HepG2 (cell line): Measurements from ENCODE around the gene NKX6-2. TPM values are rescaled to one million over a fixed set of nuclear protein-coding genes. Genes with fewer than 3 reads are reported as not detected.
A peak's percentile ranks its signal among the peaks of the same experiment; 100 is the strongest.

ENCODE experiments used
- ATAC-seq: fragments of 200-7000 bp; cut with Tn5 transposase; 3 replicates; pipeline ENCODE4 v1.9.1; 2020; ENCODE audit warnings: mild to moderate bottlenecking, moderate library complexity
- BruUV-seq: library from RNA; stranded (reverse); fragments of 400-500 nt; replicated peaks from 2 replicates; lab custom pipeline; 2021; lab: Mats Ljungman, UMichigan
- CTCF ChIA-PET: fragments of 300-600 bp; formaldehyde crosslinking; extraction: SDS; loops from one replicate; lab custom pipeline; 2021; ENCODE audit warnings: low total read pairs, inconsistent platforms, low intra/inter-chr PET ratio; lab: Yijun Ruan, JAX
- POLR2A ChIA-PET: fragments of 350-600 bp; sonication (Branson Sonifier 250); formaldehyde crosslinking; loops from one replicate; lab custom pipeline; 2020; ENCODE audit warnings: antibody characterized with exemption, inconsistent platforms; lab: Yijun Ruan, JAX
- DNase-seq: peaks from one replicate; pipeline ENCODE4 v3.0.0-alpha.2; 2015; ENCODE audit warnings: low spot score
- FAIRE-seq: peaks from 3 replicates; lab custom pipeline; 2011; peaks lifted over from hg19 to GRCh38; lab: Jason Lieb, UNC
- H2AFZ ChIP-seq: one replicate; pipeline ENCODE4 v1.6.1; 2011; ENCODE audit warnings: low read length, inconsistent platforms
- H3K27ac ChIP-seq: fragments of 300-600 bp; 3 replicates; pipeline ENCODE4 v1.8.0; 2011; ENCODE audit warnings: mixed run types, mild to moderate bottlenecking, mixed read lengths, low read length, inconsistent platforms; ENCODE audit not compliant: insufficient read depth; ENCODE audit errors: extremely low read length
- H3K27me3 ChIP-seq, 2 experiments: fragments of 200-600 bp in 1 of 2; 2 replicates in 1 of 2; 3 replicates in 1 of 2; pipeline versions ENCODE4 v1.6.0 to v1.8.0; 2011; ENCODE audit warnings: low read length in 2 of 2, mild to moderate bottlenecking in 2 of 2, moderate library complexity in 2 of 2, inconsistent platforms in 1 of 2; ENCODE audit not compliant: insufficient read depth in 2 of 2, control insufficient read depth in 1 of 2
- H3K36me3 ChIP-seq, 2 experiments: fragments of 200-600 bp in 1 of 2; replicated peaks in 1 of 2; 2 replicates in 1 of 2; 3 replicates in 1 of 2; pipeline versions ENCODE4 v1.5.1 to v1.8.0; 2011; ENCODE audit warnings: low read length in 2 of 2, inconsistent platforms in 1 of 2; ENCODE audit not compliant: insufficient read depth in 2 of 2, control insufficient read depth in 1 of 2
- H3K4me1 ChIP-seq: 2 replicates; pipeline ENCODE4 v1.5.1; 2012; ENCODE audit warnings: low read length, inconsistent platforms; ENCODE audit not compliant: insufficient read depth
- H3K4me2 ChIP-seq: 2 replicates; pipeline ENCODE4 v1.6.0; 2011; ENCODE audit warnings: low read depth, low read length, inconsistent platforms
- H3K4me3 ChIP-seq, 3 experiments: fragments of 200-600 bp in 1 of 3; sonication (generic), shearing (Covaris generic) in 1 of 3; replicated peaks in 1 of 3; 2 replicates each; pipeline ENCODE4 v1.5.1; 2011 to 2016; ENCODE audit warnings: low read length in 3 of 3, inconsistent platforms in 2 of 3, low read depth in 2 of 3, mild to moderate bottlenecking in 2 of 3, control low read depth in 1 of 3, mixed read lengths in 1 of 3; ENCODE audit not compliant: insufficient read depth in 1 of 3
- H3K79me2 ChIP-seq: one replicate; pipeline ENCODE4 v1.6.1; 2011; ENCODE audit warnings: low read length, inconsistent platforms; ENCODE audit not compliant: insufficient read depth
- H3K9ac ChIP-seq: 2 replicates; pipeline ENCODE4 v1.6.0; 2011; ENCODE audit warnings: mild to moderate bottlenecking, low read depth, low read length, inconsistent platforms; ENCODE audit not compliant: insufficient read depth
- H3K9me3 ChIP-seq: 2 replicates; pipeline ENCODE4 v1.5.1; 2012; ENCODE audit warnings: mild to moderate bottlenecking, low read length
- H4K20me1 ChIP-seq: 2 replicates; pipeline ENCODE4 v1.6.0; 2011; ENCODE audit warnings: inconsistent platforms, mild to moderate bottlenecking, low read length, moderate library complexity; ENCODE audit not compliant: insufficient read depth
- CTCF ChIP-seq: sonication (generic); formaldehyde crosslinking; IDR thresholded peaks from 2 replicates; pipeline ENCODE4 v1.5.0; 2020; ENCODE audit warnings: mild to moderate bottlenecking, missing genetic modification reagents, moderate library complexity
- MAZ ChIP-seq, 2 experiments: sonication (generic) in 1 of 2; formaldehyde crosslinking in 1 of 2; IDR thresholded peaks; 2 replicates each; pipeline versions ENCODE4 v1.5.0 to v1.6.1; 2012 to 2020; ENCODE audit warnings: low read depth in 2 of 2, mild to moderate bottlenecking in 2 of 2, borderline replicate concordance in 1 of 2, improper control_type of control experiment in 1 of 2, low read length in 1 of 2, missing genetic modification reagents in 1 of 2, moderate library complexity in 1 of 2
- STAG1 ChIP-seq: sonication (generic); formaldehyde crosslinking; IDR thresholded peaks from 2 replicates; pipeline ENCODE4 v1.4.0; 2020; ENCODE audit warnings: missing genetic modification reagents
- ZNF180 ChIP-seq: sonication (generic); formaldehyde crosslinking; IDR thresholded peaks from 2 replicates; pipeline ENCODE4 v1.4.0; 2020; ENCODE audit warnings: low read depth, missing genetic modification reagents, borderline replicate concordance
- WGBS: methylation state at CpG from one replicate; pipeline ENCODE4 v1.1.6; 2017; ENCODE audit warnings: low lambda C conversion rate; 5-methylcytosine and 5-hydroxymethylcytosine counted together
- in situ Hi-C: cut with HindIII; loops from 2 replicates; pipeline ENCODE4 v1.10.0; 2017; ENCODE audit warnings: low pct_unique_long_range_greater_than_20kb; ENCODE audit not compliant: extremely low pct_ligation_motif_present
- intact Hi-C: fragments of 100-400 bp; cut with micrococcal nuclease; formaldehyde crosslinking; loops from one replicate; pipeline ENCODE4 v1.10.0; 2022; ENCODE audit not compliant: unreplicated experiment
- polyA plus RNA-seq, 8 experiments: library from polyadenylated mRNA; depleted of rRNA in 3 of 8; stranded (reverse) in 7 of 8; unstranded in 1 of 8; fragments of >200 nt; fragmentation: Illumina TruSeq in 4 of 8; extraction: Trizol in 4 of 8; gene quantifications; 2 replicates each; pipeline versions ENCODE4 v1.2.1 to v1.2.3, GENCODE V29; 2011 to 2016; ENCODE audit warnings: low read depth in 4 of 8, missing spikeins in 1 of 8, mixed read lengths in 1 of 8; ENCODE audit not compliant: insufficient read depth in 1 of 8
- total RNA-seq, 5 experiments: library from RNA; depleted of rRNA; stranded (reverse); fragments of >200 nt; fragmentation: Illumina TruSeq; extraction: Trizol; gene quantifications; 2 replicates each; pipeline ENCODE4 v1.2.3, GENCODE V29; 2016; ENCODE audit warnings: low read depth in 1 of 5

Gene NKX6-2
- total and polyA plus RNA-seq, 2 of the 13 experiments (the other 11 are each of a cell fraction or from before 2014, with no cell fraction given) = not detected

- intact Hi-C loops (no loop called here), in situ Hi-C loops (no loop called here)
- no peak for FAIRE-seq
- no peak overlapping the region for H3K4me2 ChIP-seq
- no peaks in the 10 kb centered on the region for H3K4me1 ChIP-seq
- no peaks in the 10 kb centered on the region for H4K20me1 ChIP-seq
- peak; percentile 34 for TF ChIP-seq STAG1 (CRISPR knock-in tag)
- TF ChIP-seq CTCF (CRISPR knock-in tag) = 0 out of 2 replicates have a peak, but pooled peaks have one; percentile 29
- no peak for TF ChIP-seq MAZ (IDR thresholded peaks at IDR 0.05; ENCODE audit: borderline replicate concordance, low read depth, low read length)
- no peak for TF ChIP-seq MAZ (CRISPR knock-in tag; IDR thresholded peaks at IDR 0.05; ENCODE audit: low read depth)
- TF ChIP-seq ZNF180 (CRISPR knock-in tag) = no peak
- H3K9me3 ChIP-seq = no peaks in the 10 kb centered on the region
- no TSS peak for BruUV-seq
- no peak overlapping the region for H3K4me3 ChIP-seq
- ChIA-PET POLR2A (no interaction called here), CTCF (no interaction called here)
- H3K27me3 ChIP-seq = peaks cover 9 to 50% of the 10 kb centered on the region in 2 experiments; a peak in 4 of 5 replicates
- H3K79me2 ChIP-seq = no peaks in the 10 kb centered on the region
- no peaks in the 10 kb centered on the region for H3K36me3 ChIP-seq
- 27% methylated on average over 41 of the region's 79 CpGs for WGBS
- no peak overlapping the region for H3K9ac ChIP-seq
- H2AFZ ChIP-seq = no peak overlapping the region
- no peak overlapping the region for H3K27ac ChIP-seq
- peak; percentile 23; the same call in 2 of the 3 replicates for ATAC-seq
- no peak for DNase-seq
Observed at GRCh38 chr10:132788180-132788830, 2.4 kb upstream of the NKX6-2 start.
